Neuron (in vitro differentiated cells): ENCODE data around the gene PCSK9.

Experiments used
- H2AFZ ChIP-seq: one replicate; pipeline ENCODE4 v1.6.1; 2013; ENCODE audit warnings: low read depth, mild to moderate bottlenecking, inconsistent platforms, low read length, moderate library complexity
- H3K27me3 ChIP-seq: one replicate; pipeline ENCODE4 v1.6.1; 2013; ENCODE audit warnings: low read length; ENCODE audit not compliant: insufficient read depth
- H3K36me3 ChIP-seq: one replicate; pipeline ENCODE4 v1.6.1; 2013; ENCODE audit warnings: low read length; ENCODE audit not compliant: insufficient read depth
- H3K4me1 ChIP-seq: one replicate; pipeline ENCODE4 v1.6.1; 2013; ENCODE audit warnings: low read length; ENCODE audit not compliant: insufficient read depth
- H3K4me3 ChIP-seq: 2 replicates; pipeline ENCODE4 v1.5.1; 2013; ENCODE audit warnings: mild to moderate bottlenecking, low read length, moderate library complexity
- H3K9me3 ChIP-seq: one replicate; pipeline ENCODE4 v1.6.1; 2013; ENCODE audit warnings: low read length

Gene PCSK9

DNA sequence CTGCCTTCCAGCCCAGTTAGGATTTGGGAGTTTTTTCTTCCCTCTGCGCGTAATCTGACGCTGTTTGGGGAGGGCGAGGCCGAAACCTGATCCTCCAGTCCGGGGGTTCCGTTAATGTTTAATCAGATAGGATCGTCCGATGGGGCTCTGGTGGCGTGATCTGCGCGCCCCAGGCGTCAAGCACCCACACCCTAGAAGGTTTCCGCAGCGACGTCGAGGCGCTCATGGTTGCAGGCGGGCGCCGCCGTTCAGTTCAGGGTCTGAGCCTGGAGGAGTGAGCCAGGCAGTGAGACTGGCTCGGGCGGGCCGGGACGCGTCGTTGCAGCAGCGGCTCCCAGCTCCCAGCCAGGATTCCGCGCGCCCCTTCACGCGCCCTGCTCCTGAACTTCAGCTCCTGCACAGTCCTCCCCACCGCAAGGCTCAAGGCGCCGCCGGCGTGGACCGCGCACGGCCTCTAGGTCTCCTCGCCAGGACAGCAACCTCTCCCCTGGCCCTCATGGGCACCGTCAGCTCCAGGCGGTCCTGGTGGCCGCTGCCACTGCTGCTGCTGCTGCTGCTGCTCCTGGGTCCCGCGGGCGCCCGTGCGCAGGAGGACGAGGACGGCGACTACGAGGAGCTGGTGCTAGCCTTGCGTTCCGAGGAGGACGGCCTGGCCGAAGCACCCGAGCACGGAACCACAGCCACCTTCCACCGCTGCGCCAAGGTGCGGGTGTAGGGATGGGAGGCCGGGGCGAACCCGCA is at the start of gene PCSK9:
PCSK9 (plus strand) TSS at position 207 of the 741 bp plus-strand sequence; CDS start at position 497, 290 bp downstream.
- peaks cover 71% of the 10 kb centered on the region for H3K27me3 ChIP-seq
- no peak within 1 kb of the TSS for H3K4me3 ChIP-seq
- peaks cover 7% of the 10 kb centered on the region for H3K4me1 ChIP-seq
- H2AFZ ChIP-seq = peak within 1 kb of the TSS; percentile 49
- H3K9me3 ChIP-seq = no peaks in the 10 kb centered on the region
- H3K36me3 ChIP-seq = no peaks in the 10 kb centered on the region

DNA sequence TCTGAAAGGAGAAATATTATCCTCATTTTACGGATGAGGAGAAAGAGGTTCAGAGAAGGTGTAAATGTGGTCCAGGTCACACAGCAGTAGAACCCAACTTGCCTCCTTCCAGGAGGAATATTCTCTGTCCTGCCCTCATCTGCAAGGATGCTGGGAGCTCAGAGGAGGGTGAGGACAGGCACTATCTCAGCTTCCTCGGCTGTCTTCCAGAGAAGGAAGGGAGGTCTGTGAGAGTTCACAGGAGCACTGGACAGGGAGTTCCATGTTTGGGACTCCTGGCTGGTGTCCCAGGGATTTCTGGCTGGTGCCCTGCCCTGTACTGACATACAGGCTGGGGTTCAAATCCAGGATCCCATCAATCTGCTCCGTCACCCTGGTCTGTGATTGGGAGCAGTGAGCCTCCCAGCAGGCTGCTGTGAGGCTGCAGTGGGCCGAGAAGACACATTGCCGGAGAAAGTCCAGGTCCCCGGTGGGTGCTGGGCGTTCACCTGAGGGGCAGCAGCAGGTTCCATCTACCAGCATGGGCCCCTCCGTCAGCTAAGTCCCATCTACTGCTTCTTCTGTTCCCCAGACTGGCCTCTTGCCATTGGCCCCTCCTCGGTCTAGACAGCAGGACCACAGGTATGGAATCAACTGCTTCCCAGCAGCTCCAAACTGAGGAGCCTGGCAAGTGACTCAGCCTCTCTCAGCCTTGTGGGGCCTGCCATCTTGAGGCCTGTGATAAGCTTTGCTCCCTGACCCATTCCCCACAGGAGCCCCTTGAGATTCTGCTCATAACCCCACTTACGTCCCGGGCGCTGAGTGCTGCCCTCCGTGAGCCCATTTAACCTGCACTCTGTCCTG is 49.2 kb upstream of the PCSK9 start:
- Histone ChIP-seq H3K4me1 (no peaks in the 10 kb centered on the region), H3K9me3 (no peaks in the 10 kb centered on the region), H3K36me3 (no peaks in the 10 kb centered on the region), H3K27me3 (peaks cover 15% of the 10 kb centered on the region), H3K4me3 (no peak overlapping the region), H2AFZ (no peak overlapping the region)

DNA sequence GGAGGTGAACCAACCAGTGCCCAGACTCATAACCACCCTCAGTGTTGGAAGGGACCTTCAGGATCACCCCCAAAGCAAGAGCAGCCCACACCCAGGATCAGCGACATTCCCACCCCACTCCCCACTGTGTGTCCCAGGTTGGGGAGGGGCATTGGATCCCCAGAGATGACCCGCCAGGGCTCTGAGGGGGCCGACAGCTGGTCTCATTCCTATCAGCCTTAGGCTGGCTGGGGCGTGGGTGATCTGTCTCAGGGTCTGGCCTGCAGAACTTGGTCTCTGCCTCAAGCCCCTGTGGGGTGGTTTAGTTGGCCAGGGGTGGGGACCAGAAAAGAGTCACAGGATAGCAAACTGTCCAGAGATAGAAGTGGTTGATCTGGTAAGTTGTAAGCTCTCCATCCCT is 48.4 kb upstream of the PCSK9 start:
- H3K36me3 ChIP-seq = no peaks in the 10 kb centered on the region
- no peak overlapping the region for H2AFZ ChIP-seq
- H3K4me1 ChIP-seq = no peaks in the 10 kb centered on the region
- H3K9me3 ChIP-seq = no peaks in the 10 kb centered on the region
- no peak overlapping the region for H3K4me3 ChIP-seq
- H3K27me3 ChIP-seq = peaks cover 22% of the 10 kb centered on the region

DNA sequence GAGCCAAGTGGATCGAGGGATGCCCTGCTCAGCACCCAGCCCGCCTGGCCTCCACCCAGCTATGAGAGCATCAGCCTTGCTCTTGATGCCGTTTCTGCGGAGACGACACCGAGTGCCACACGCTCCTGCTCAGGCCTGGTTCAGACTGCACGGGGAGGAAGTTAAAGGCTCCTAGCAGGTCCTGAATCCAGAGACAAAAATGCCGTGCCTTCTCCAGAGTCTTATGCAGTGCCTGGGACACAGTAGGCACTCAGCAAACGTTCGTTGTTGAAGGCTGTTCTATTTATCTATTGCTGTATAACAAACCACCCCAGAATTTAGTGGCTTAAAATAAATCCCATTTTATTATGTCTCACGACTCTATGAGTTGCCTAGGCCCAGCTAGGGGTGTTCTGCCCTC is 47.4 kb upstream of the PCSK9 start:
- no peak overlapping the region for H2AFZ ChIP-seq
- no peaks in the 10 kb centered on the region for H3K9me3 ChIP-seq
- H3K4me1 ChIP-seq = no peaks in the 10 kb centered on the region
- no peak overlapping the region for H3K4me3 ChIP-seq
- H3K36me3 ChIP-seq = no peaks in the 10 kb centered on the region
- H3K27me3 ChIP-seq = peaks cover 32% of the 10 kb centered on the region

DNA sequence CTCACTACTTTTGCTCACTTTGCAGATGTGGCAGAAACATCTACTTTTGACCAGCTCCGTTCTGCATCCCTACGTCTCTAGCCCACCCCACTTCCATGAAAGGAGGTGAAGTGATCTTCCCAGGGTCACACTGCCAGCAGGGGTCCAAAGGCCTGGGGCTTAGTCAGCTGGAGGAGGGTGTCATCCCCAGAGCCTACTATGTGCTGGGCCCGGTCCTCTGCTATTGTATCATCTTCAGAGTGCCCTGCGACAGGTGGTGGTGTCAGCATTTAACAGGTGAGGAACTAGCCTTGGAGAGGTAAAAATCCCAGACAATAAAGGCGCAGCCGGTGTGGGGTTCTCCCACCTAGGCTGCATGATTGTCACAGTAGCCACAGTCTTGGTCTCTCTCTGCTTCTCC is 46.2 kb upstream of the PCSK9 start:
- Histone ChIP-seq H3K36me3 (no peaks in the 10 kb centered on the region), H3K4me3 (no peak overlapping the region), H3K9me3 (no peaks in the 10 kb centered on the region), H3K27me3 (peaks cover 44% of the 10 kb centered on the region), H3K4me1 (no peaks in the 10 kb centered on the region), H2AFZ (no peak overlapping the region)

DNA sequence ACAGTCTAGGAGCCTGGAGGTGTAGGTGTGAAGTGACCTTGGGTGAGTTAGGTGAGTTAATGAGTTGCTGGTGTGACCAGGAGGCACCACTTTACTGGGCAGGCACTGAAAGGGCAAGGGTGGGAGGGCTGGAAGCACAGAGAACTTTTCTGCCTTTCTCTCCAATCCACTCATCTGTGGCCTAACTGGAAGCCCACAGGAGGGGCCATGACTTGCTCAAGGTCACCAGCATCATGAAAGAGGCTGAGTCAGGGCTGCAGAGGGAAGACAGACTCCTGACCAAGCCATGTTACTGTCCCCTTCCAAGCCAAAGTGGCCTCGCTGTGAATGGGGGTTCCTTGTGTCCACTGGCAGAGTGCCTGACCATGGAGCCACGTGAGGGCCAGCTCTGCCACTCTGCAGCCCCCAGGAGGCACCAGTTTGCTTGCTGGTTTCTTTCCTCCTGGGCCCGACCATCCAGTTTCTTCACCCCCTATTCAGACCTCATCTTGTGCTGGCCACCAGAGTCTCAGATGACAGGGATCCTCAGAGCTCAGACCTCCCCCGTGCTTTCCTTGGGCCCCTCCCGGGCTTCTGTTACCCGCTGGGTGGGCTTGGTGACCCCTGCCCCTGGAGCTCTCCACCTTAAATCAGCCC is 44.9 kb upstream of the PCSK9 start:
- Histone ChIP-seq H3K9me3 (no peaks in the 10 kb centered on the region), H2AFZ (no peak overlapping the region), H3K36me3 (no peaks in the 10 kb centered on the region), H3K27me3 (peaks cover 53% of the 10 kb centered on the region), H3K4me3 (no peak overlapping the region), H3K4me1 (no peaks in the 10 kb centered on the region)

DNA sequence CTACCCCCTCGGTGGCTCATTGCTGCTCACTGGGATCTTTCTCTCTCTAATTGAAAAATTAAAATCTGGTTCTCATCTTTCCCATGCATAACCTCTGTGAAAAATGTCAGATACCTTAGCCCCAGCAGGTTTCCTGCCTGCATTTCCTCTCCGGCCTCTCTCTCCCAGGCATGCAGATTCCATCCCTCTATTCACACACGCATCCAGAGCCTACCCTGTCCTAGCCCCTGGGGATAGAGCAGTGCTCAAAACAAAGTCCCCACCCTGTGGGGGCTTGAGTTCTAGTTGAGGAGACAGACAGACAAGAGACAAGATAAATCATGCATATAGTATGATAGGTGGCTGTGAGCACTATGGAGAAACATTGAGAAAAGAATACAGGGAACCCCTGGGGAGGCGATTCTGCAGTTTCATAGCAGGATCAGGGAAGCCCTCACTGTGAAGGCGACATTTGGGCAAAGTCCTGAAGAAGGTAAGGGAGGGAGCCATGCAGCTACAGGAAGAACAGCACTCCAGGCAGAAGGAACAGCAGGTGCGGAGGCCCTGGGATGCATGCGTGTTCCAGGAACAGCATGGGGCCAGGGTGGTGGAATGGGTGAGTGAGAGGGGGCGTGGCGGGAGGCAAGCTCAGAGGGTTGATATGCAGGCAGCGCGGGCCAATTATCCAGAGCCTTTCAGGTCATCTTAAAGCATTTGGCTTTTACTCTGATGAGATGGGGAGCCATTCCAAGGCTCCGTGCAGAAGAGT is 44.2 kb upstream of the PCSK9 start:
- Histone ChIP-seq H3K4me1 (no peaks in the 10 kb centered on the region), H3K36me3 (no peaks in the 10 kb centered on the region), H3K4me3 (no peak overlapping the region), H2AFZ (no peak overlapping the region), H3K27me3 (peaks cover 53% of the 10 kb centered on the region), H3K9me3 (no peaks in the 10 kb centered on the region)

DNA sequence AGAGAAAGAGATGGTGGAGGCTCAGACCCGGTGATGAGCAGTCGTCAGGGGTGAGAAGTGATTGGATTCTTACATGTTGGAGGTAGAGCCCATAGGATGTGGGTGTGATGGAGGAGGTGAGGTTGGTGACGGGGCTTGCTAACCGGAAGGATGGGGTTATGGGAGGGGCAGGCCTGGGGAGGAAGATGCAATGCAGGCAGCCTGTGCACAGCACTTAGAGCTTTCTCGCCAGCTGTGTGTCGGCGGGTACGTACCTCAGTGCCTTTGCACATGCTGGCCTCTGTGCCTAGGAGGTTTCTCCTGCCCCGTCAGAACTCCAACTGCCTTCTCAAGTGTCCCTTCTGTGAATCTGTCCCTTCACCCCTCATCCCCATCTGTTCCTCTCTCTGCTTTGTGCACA is 43.5 kb upstream of the PCSK9 start:
- Histone ChIP-seq H3K36me3 (no peaks in the 10 kb centered on the region), H3K27me3 (peaks cover 51% of the 10 kb centered on the region), H2AFZ (no peak overlapping the region), H3K9me3 (no peaks in the 10 kb centered on the region), H3K4me1 (no peaks in the 10 kb centered on the region), H3K4me3 (no peak overlapping the region)

DNA sequence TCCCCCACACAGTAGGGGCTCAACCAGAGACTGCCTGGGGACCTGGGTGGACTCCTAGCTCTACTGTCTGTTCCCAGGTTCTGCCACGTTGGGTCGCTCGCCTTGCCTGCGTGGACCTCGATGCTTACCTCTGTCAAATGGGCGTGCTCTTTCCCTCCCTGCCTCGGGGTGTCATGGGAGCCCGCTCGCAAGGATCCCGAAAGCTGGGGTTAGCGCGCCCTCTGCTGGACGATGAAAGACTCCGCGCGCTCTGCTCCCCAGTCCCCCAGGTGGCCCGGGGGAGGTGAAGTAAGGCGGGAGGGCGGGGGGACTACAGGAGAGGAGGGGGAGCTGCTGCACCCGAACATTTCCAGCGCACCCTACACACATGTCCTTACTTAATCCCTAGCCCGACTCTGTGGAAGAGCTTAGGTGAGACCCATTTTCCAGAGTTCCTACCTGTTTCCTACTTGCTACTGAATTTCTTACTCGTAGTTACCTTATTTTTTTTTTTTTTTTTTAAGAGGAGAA is 42.9 kb upstream of the PCSK9 start:
- no peak overlapping the region for H3K4me3 ChIP-seq
- peaks cover 49% of the 10 kb centered on the region for H3K27me3 ChIP-seq
- H3K4me1 ChIP-seq = no peaks in the 10 kb centered on the region
- H3K36me3 ChIP-seq = no peaks in the 10 kb centered on the region
- no peaks in the 10 kb centered on the region for H3K9me3 ChIP-seq
- H2AFZ ChIP-seq = no peak overlapping the region

DNA sequence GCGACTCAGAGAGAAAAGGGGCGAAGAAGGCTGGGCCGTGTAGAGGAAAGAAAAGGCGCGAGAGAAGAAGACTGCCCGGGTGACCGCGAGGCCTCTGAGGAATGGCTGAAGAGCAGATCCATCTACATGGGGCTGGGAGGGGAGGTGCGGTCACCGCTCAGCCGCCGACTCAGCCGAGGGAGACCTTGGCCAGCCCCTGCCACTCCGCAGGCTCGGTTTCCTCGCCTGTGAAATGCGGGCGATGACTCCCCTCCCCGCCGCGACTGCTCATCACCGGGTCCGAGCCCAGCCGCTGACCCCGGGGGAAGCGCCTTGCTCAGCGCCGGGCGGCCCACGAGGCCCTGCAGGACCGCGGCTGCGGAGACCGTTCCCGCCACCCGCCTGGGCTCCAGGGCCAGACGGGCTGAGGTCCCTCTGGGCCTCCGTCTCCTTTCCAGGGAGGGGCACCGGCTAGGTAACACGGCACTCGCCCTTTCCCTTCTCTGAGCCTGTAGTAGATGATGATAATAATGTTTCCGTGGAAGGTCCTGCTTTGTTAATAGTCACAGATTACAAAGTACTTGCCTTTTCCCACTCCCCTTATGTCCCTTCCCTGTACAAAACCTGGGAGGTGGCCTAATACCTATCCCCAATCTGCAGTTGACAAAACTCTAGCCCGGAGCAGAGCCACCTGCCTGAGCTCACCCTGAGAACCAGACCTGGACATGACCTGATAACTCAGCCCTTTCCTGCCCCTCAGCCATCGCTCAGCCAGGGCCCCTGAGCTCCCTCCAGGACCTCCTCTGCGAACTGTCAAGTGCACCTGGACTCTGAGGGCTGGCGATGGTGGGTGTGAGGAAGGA is 42.3 kb upstream of the PCSK9 start:
- no peak overlapping the region for H3K4me3 ChIP-seq
- no peaks in the 10 kb centered on the region for H3K4me1 ChIP-seq
- H3K9me3 ChIP-seq = no peaks in the 10 kb centered on the region
- H2AFZ ChIP-seq = no peak overlapping the region
- no peaks in the 10 kb centered on the region for H3K36me3 ChIP-seq
- peaks cover 47% of the 10 kb centered on the region for H3K27me3 ChIP-seq

DNA sequence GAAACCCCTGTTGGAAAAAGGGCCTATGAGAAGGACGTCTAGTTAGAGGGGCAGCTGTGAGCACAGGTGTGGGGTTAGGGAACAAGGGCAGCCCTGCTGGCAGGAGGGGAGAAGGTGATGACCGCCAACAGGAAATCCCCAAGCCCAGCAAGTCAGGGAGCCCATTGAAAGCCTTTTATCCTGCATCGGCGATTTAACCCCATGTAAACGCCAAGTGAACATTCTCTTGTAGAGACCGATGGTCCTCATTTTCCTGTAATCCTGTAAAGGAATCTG is 41.7 kb upstream of the PCSK9 start:
- H3K4me1 ChIP-seq = no peaks in the 10 kb centered on the region
- H3K36me3 ChIP-seq = no peaks in the 10 kb centered on the region
- H3K27me3 ChIP-seq = peaks cover 47% of the 10 kb centered on the region

DNA sequence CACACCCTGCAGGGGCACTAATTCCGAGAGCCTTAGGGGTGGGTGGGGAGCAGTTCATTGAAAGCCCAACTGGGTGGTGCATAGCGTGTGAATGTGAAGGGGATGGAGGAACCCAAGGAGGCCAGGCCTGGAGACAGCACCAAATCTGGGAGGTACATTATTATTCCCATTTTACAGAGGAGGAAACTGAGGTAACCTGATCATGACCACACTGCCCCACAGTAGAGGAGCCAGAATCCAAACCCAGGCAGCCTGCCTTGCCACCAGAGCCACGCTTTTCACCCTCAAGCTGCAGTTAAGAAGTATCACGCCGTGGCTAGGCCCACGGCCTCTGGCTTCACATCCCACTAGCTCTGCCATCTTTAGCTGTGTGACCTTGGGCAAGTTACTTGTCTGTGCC is 41.2 kb upstream of the PCSK9 start:
- Histone ChIP-seq H2AFZ (no peak overlapping the region), H3K4me3 (no peak overlapping the region), H3K4me1 (no peaks in the 10 kb centered on the region), H3K36me3 (no peaks in the 10 kb centered on the region), H3K27me3 (peaks cover 47% of the 10 kb centered on the region), H3K9me3 (no peaks in the 10 kb centered on the region)

More for the DNA sequence above, 41.7 kb upstream of the PCSK9 start:
- Histone ChIP-seq H2AFZ (no peak overlapping the region), H3K4me3 (no peak overlapping the region), H3K9me3 (no peaks in the 10 kb centered on the region)
